GM10266 (cell line): ENCODE results near the gene TIAM2.
"Not testable (repeated sequence)": the region's sequence is repeated elsewhere in the genome, so short reads cannot be mapped to it uniquely, and the experiment has no call there.

Source experiments
- DNase-seq: peaks from one replicate; pipeline ENCODE4 v3.0.0; 2012; ENCODE audit errors: extremely low spot score
- TF ChIP-seq, protein P1 (sequence below): IDR thresholded peaks from 2 replicates; pipeline ENCODE4 v1.5.1; 2012; ENCODE audit warnings: mild to moderate bottlenecking, low read depth; ENCODE audit not compliant: control insufficient read depth, insufficient read depth; ENCODE audit errors: missing control alignments

TIAM2 gene

GRCh38 chr6:155100087-155100486 is 105.0 kb downstream of the TIAM2 start:
- TF ChIP-seq, protein P1, sequence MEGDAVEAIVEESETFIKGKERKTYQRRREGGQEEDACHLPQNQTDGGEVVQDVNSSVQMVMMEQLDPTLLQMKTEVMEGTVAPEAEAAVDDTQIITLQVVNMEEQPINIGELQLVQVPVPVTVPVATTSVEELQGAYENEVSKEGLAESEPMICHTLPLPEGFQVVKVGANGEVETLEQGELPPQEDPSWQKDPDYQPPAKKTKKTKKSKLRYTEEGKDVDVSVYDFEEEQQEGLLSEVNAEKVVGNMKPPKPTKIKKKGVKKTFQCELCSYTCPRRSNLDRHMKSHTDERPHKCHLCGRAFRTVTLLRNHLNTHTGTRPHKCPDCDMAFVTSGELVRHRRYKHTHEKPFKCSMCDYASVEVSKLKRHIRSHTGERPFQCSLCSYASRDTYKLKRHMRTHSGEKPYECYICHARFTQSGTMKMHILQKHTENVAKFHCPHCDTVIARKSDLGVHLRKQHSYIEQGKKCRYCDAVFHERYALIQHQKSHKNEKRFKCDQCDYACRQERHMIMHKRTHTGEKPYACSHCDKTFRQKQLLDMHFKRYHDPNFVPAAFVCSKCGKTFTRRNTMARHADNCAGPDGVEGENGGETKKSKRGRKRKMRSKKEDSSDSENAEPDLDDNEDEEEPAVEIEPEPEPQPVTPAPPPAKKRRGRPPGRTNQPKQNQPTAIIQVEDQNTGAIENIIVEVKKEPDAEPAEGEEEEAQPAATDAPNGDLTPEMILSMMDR = no peak
- DNase-seq = no peak

GRCh38 chr6:155100591-155100990 is 105.5 kb downstream of the TIAM2 start:
- TF ChIP-seq, protein P1 = no peak
- no peak for DNase-seq

DNA sequence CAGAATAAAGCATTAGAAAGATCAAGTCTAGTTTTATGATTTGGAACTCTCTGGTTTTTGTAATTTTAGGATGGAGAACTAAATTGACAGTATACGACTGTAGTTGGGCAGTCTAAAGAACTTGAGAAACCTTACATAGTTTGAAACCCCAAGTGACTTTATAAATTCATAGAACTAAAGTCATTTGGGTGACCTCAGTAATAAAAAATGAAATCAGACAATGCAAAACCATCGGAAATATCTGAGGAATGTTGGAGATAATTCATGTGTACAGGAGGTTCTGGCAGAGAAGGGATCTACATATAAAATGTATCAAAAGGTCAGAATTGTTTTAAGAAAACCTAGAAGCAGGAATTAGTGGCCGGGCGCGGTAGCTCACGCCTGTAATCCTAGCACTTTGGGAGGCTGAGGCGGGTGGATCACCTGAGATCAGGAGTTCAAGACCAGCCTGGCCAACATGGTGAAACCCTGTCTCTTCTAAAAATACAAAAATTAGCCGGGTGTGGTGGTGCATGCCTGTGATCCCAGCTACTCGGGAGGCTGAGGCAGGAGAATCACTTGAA is 108.0 kb downstream of the TIAM2 start:
- DNase-seq = not testable (repeated sequence)

DNA sequence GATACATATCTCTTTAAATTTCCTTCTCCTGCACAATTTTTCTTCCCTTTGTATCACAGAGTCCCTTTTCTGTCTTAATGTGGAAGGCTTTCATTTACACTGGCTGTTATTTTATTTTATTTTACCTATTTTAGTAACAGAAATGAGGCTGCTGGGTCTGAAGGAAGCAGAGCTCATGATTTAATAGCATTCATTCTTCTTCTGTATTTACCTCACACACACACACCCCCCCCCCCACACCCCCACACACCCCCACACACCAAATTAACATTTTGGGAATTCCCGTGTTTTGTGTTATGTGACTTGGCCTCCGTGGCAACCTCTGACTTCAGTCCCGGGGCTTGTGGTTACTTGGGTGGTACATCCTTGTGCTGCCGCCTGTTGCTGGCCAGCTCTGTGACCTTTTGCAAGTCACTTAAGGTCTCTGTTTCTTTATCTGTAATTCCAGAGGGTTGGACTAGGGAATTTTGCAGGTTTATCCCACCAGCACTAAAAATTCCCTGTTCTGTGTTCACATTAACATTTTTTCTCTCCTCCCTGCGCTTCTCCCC is 108.8 kb downstream of the TIAM2 start:
- TF ChIP-seq, protein P1 = no peak
- no peak for DNase-seq

DNA sequence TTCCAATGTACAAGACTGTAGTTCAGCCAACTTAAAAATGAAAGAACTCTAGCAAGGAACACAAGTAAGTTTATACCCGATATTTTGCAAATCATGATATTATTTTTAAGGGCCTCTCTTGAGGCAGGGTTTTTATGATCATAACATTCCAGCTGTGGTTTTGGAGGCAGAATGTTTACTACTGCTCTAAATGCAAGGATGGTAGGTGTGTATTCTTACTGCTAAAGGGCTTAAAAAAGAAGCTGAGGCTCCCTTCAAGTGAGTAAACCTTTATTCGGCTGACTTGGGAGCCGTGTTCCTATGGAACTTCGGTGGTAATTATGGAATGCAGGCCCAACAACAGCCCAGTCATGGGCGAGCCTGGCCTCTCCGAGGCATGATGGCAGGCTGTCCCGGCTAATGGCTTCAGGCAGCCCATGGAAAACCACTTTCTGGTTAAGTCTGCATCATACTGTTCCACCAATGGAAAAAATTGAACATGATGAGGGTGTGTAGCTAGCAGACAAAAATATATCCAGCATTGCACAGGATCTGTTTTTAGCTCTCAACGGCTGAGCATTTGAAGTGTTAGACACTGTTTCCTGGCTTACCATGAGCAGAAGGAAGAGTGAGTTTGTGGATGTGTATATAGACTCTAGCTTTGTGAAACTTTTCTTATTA is 111.5 kb downstream of the TIAM2 start:
- TF ChIP-seq, protein P1 = no peak
- no peak for DNase-seq

GRCh38 chr6:155107432-155108069 is 112.4 kb downstream of the TIAM2 start:
- TF ChIP-seq, protein P1 = no peak
- DNase-seq = no peak

DNA sequence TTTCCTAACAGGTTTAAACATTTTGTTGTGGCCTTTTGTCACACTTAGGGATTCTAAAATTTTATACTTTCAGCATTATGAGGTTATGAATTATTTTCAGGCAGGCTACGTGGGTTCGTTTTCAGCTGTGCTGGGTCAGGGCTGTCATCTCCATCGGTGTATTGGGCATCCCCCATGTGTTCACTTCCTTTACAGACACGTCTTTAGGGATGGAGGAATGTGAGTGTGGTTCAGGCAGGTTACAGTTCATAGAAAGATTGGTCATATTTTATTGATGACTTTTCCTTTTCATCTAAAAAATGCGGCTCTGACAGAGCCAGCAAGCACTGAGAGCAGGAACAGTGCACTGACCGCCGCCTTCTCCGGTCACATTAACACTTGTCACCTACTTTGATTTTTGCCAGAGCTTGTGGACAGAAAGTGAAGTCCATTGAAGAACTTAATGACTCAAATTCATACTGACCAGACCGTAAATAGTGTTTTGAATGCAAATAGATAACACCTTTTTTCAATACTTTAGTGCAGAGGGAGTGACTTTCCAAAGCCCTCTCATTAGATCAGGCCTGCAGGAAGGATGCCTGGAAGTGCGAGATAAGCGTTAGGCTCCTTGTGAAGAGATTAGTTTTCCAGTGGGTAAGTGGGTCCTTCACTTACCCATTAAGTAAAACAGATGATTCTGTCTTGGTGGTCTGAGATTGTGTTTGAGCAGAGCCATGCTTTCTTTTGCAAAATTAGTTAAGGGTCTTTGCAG is 113.1 kb downstream of the TIAM2 start:
- DNase-seq = no peak
- TF ChIP-seq, protein P1 = no peak
